Osteocyte (in vitro differentiated cells): ENCODE measurements around the gene NFAT5. TPM values are rescaled to one million over a fixed set of nuclear protein-coding genes. Genes with fewer than 3 reads are reported as not detected.

Experiments used
- DNase-seq: peaks from one replicate; pipeline ENCODE4 v3.0.0; 2021; ENCODE audit warnings: mixed read lengths; ENCODE audit not compliant: unreplicated experiment; ENCODE audit errors: extremely low spot score
- H3K27ac Mint-ChIP-seq: one replicate; pipeline ENCODE4 v1.8.0; 2021; ENCODE audit warnings: mild to moderate bottlenecking, mixed read lengths; ENCODE audit not compliant: unreplicated experiment
- H3K27me3 Mint-ChIP-seq: one replicate; pipeline ENCODE4 v1.8.0; 2021; ENCODE audit warnings: mixed read lengths; ENCODE audit not compliant: unreplicated experiment
- H3K36me3 Mint-ChIP-seq: one replicate; pipeline ENCODE4 v1.8.0; 2021; ENCODE audit warnings: mixed read lengths; ENCODE audit not compliant: unreplicated experiment
- H3K4me1 Mint-ChIP-seq: one replicate; pipeline ENCODE4 v1.8.0; 2021; ENCODE audit warnings: mixed read lengths; ENCODE audit not compliant: unreplicated experiment
- H3K4me3 Mint-ChIP-seq: one replicate; pipeline ENCODE4 v1.8.0; 2021; ENCODE audit warnings: mild to moderate bottlenecking, moderate library complexity, mixed read lengths; ENCODE audit not compliant: unreplicated experiment
- H3K9me3 Mint-ChIP-seq: one replicate; pipeline ENCODE4 v1.8.0; 2021; ENCODE audit warnings: mixed read lengths; ENCODE audit not compliant: unreplicated experiment
- total RNA-seq: library from RNA; stranded (reverse); gene quantifications from 2 replicates; pipeline ENCODE4 v1.2.1, GENCODE V29; 2021
- TF ChIP-seq, protein P1 (sequence below): fragments of 200-600 bp; sonication (generic); IDR thresholded peaks from 2 replicates; pipeline ENCODE4 v1.5.0; 2021; ENCODE audit warnings: antibody characterized with exemption, mild to moderate bottlenecking, moderate library complexity

NFAT5 gene
- total RNA-seq, 1 donor from 2014 or later, result 55.0 TPM

- DNase-seq, result no peak
- TF ChIP-seq, protein P1, sequence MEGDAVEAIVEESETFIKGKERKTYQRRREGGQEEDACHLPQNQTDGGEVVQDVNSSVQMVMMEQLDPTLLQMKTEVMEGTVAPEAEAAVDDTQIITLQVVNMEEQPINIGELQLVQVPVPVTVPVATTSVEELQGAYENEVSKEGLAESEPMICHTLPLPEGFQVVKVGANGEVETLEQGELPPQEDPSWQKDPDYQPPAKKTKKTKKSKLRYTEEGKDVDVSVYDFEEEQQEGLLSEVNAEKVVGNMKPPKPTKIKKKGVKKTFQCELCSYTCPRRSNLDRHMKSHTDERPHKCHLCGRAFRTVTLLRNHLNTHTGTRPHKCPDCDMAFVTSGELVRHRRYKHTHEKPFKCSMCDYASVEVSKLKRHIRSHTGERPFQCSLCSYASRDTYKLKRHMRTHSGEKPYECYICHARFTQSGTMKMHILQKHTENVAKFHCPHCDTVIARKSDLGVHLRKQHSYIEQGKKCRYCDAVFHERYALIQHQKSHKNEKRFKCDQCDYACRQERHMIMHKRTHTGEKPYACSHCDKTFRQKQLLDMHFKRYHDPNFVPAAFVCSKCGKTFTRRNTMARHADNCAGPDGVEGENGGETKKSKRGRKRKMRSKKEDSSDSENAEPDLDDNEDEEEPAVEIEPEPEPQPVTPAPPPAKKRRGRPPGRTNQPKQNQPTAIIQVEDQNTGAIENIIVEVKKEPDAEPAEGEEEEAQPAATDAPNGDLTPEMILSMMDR, result no peak
- peaks cover 27% of the 10 kb centered on the region for H3K4me1 Mint-ChIP-seq
- peaks cover 13% of the 10 kb centered on the region for H3K36me3 Mint-ChIP-seq
- no peaks in the 10 kb centered on the region for H3K9me3 Mint-ChIP-seq
- H3K4me3 Mint-ChIP-seq, result no peak overlapping the region
- H3K27me3 Mint-ChIP-seq, result no peaks in the 10 kb centered on the region
- no peak overlapping the region for H3K27ac Mint-ChIP-seq
Measured at GRCh38 chr16:69590590-69590989, 24.8 kb downstream of the NFAT5 start.

GRCh38 chr16:69593751-69594255 lies 28.0 kb downstream of the NFAT5 start:
- no peak for DNase-seq
- no peaks in the 10 kb centered on the region for H3K9me3 Mint-ChIP-seq
- peaks cover 6% of the 10 kb centered on the region for H3K36me3 Mint-ChIP-seq
- no peak overlapping the region for H3K27ac Mint-ChIP-seq
- peaks cover 27% of the 10 kb centered on the region for H3K4me1 Mint-ChIP-seq
- no peaks in the 10 kb centered on the region for H3K27me3 Mint-ChIP-seq
- TF ChIP-seq, protein P1, result no peak
- H3K4me3 Mint-ChIP-seq, result no peak overlapping the region

- TF ChIP-seq, protein P1, result no peak
- Mint-ChIP-seq H3K27me3 (no peaks in the 10 kb centered on the region), H3K4me1 (peaks cover 22% of the 10 kb centered on the region), H3K27ac (no peak overlapping the region), H3K4me3 (no peak overlapping the region), H3K9me3 (no peaks in the 10 kb centered on the region), H3K36me3 (peaks cover 3% of the 10 kb centered on the region)
- no peak for DNase-seq
Measured at GRCh38 chr16:69595127-69596036, 29.6 kb downstream of the NFAT5 start.

DNA sequence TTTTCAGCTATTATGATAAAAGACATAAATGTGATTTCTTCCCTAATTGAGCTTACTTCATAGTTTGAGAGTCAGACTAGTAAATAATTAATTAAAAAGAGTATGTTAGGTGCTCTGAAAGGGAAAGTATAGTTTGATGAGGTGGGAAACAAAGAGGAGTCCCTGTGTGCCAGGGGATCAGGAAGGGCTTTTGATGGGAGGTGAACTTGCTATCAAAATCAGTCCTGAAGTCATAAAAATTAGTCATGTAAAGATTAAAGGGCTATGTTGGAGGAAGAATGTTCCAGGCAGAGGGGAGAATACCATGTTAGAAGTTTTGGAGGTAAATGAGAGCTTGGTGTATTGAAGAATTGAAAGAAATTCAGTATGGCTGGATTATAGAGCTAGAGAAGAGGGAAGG lies 31.0 kb downstream of the NFAT5 start:
- no peak for DNase-seq
- no peak overlapping the region for H3K4me3 Mint-ChIP-seq
- no peaks in the 10 kb centered on the region for H3K27me3 Mint-ChIP-seq
- no peak overlapping the region for H3K27ac Mint-ChIP-seq
- no peaks in the 10 kb centered on the region for H3K9me3 Mint-ChIP-seq
- TF ChIP-seq, protein P1, result no peak
- no peaks in the 10 kb centered on the region for H3K36me3 Mint-ChIP-seq
- H3K4me1 Mint-ChIP-seq, result peaks cover 21% of the 10 kb centered on the region

DNA sequence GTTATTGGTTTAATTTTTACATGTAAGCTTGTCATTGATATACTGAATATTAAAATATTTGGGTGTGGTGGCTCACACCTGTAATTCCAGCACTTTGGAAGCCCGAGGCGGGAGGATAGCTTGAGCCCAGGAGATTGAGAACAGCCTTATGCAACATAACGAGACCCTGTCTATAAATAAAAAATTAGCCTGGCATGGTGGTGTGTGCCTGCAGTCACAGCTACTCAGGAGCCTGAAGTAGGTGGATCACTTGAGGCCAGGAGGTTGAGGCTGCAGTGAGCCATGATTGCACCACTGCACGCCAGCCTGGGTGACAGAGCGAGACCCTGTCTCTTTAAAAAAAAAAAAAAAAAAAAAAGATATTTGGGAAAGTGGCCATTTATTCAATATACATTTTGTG lies 32.3 kb downstream of the NFAT5 start:
- no peak for DNase-seq
- no peak overlapping the region for H3K27ac Mint-ChIP-seq
- no peaks in the 10 kb centered on the region for H3K27me3 Mint-ChIP-seq
- TF ChIP-seq, protein P1, result no peak
- H3K4me3 Mint-ChIP-seq, result no peak overlapping the region
- H3K36me3 Mint-ChIP-seq, result no peaks in the 10 kb centered on the region
- H3K4me1 Mint-ChIP-seq, result peaks cover 15% of the 10 kb centered on the region
- no peaks in the 10 kb centered on the region for H3K9me3 Mint-ChIP-seq
